LNCaP clone FGC (cell line): ENCODE measurements around the gene DNAJC4.

ENCODE experiments used
- DNase-seq: peaks from one replicate; pipeline ENCODE4 v3.0.0-alpha.2; 2011; ENCODE audit warnings: low read depth
- H3K4me3 ChIP-seq: 2 replicates; pipeline ENCODE4 v1.5.1; 2011; ENCODE audit warnings: mild to moderate bottlenecking, low read depth, low read length, control low read depth
- CTCF ChIP-seq: IDR thresholded peaks from 2 replicates; pipeline ENCODE4 v1.5.1; 2012; ENCODE audit warnings: mild to moderate bottlenecking; ENCODE audit not compliant: control insufficient read depth, insufficient read depth; ENCODE audit errors: extremely low read depth

The DNAJC4 gene

DNA sequence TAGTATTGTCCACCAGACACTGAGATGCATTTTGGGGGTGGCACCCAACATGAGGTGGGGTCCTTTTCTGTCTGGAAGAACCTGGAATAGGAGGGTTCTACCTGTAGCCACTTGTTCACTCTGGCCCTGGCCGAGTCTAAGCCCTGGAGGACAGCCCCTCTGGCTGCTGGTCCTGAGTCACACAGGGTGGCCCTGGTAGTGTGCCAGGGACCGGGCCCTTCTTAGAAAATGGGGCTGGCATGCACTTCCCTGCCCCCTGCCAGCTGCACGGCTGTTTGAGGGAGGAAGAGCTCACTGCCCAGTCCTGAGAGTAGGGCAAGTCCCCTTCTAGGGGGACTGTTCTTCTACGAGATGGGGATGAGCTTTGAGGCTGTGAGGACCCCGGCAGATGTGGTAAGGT lies 23.1 kb downstream of the DNAJC4 start:
- no peak for DNase-seq
- no peak for TF ChIP-seq CTCF
- H3K4me3 ChIP-seq, result no peak overlapping the region

- no peak for DNase-seq
- no peak overlapping the region for H3K4me3 ChIP-seq
- TF ChIP-seq CTCF, result no peak
These were observed 24.0 kb downstream of the DNAJC4 start for GRCh38 chr11:64254326-64254725.

GRCh38 chr11:64255135-64256128 lies 25.1 kb downstream of the DNAJC4 start:
- TF ChIP-seq CTCF, result no peak
- no peak for DNase-seq
- H3K4me3 ChIP-seq, result no peak overlapping the region

GRCh38 chr11:64256300-64256699 lies 26.0 kb downstream of the DNAJC4 start:
- no peak overlapping the region for H3K4me3 ChIP-seq
- no peak for TF ChIP-seq CTCF
- DNase-seq, result no peak

DNA sequence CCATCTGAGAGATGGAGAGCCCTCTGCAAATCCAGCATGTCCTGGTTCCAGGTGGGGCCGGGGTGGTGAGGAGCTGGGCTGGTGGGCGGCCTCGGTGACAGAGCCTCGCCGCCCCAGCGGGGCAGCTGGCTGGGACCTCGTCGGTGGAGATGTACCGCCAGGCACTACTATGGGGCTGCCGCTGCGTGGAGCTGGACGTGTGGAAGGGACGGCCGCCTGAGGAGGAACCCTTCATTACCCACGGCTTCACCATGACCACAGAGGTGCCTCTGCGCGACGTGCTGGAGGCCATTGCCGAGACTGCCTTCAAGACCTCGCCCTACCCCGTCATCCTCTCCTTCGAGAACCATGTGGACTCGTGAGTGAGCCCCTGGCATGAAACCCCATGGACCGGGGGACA lies 28.0 kb downstream of the DNAJC4 start:
- no peak overlapping the region for H3K4me3 ChIP-seq
- TF ChIP-seq CTCF, result no peak
- DNase-seq, result no peak

GRCh38 chr11:64258946-64259532 lies 28.7 kb downstream of the DNAJC4 start:
- H3K4me3 ChIP-seq, result no peak overlapping the region
- TF ChIP-seq CTCF, result no peak

GRCh38 chr11:64259533-64260067 lies 29.3 kb downstream of the DNAJC4 start:
- TF ChIP-seq CTCF, result no peak
- DNase-seq, result no peak
- H3K4me3 ChIP-seq, result no peak overlapping the region

More at GRCh38 chr11:64258946-64259532, 28.7 kb downstream of the DNAJC4 start:
- no peak for DNase-seq
